Activated naive CD4-positive, alpha-beta T cell treated with anti-CD3 and anti-CD28 coated beads, Interleukin-2, amount 10 ng/mL, durations not matched to agents 7 days and 5 days (primary cell): Measurements from ENCODE around the gene ACCSL.

Source experiments
- CTCF ChIA-PET: fragments of 350-600 bp; sonication (Branson Sonifier 250); formaldehyde crosslinking; loops from one replicate; lab custom pipeline; 2021; ENCODE audit warnings: antibody characterized with exemption; lab: Charles Lee
- DNase-seq: peaks from one replicate; pipeline ENCODE4 v3.0.0-alpha.2; 2020
- H3K27ac Mint-ChIP-seq: one replicate; pipeline ENCODE4 v1.8.0; 2021; ENCODE audit warnings: mild to moderate bottlenecking, moderate library complexity, mixed read lengths
- H3K27me3 Mint-ChIP-seq: one replicate; pipeline ENCODE4 v1.8.0; 2021; ENCODE audit warnings: mild to moderate bottlenecking, mixed read lengths
- H3K36me3 Mint-ChIP-seq: one replicate; pipeline ENCODE4 v1.8.0; 2021; ENCODE audit warnings: mixed read lengths
- H3K4me1 Mint-ChIP-seq: one replicate; pipeline ENCODE4 v1.8.0; 2021; ENCODE audit warnings: mixed read lengths
- H3K4me3 Mint-ChIP-seq: one replicate; pipeline ENCODE4 v1.8.0; 2021; ENCODE audit warnings: mild to moderate bottlenecking, moderate library complexity, mixed read lengths
- H3K9me3 Mint-ChIP-seq: one replicate; pipeline ENCODE4 v1.8.0; 2021; ENCODE audit warnings: mixed read lengths

ACCSL gene

DNA sequence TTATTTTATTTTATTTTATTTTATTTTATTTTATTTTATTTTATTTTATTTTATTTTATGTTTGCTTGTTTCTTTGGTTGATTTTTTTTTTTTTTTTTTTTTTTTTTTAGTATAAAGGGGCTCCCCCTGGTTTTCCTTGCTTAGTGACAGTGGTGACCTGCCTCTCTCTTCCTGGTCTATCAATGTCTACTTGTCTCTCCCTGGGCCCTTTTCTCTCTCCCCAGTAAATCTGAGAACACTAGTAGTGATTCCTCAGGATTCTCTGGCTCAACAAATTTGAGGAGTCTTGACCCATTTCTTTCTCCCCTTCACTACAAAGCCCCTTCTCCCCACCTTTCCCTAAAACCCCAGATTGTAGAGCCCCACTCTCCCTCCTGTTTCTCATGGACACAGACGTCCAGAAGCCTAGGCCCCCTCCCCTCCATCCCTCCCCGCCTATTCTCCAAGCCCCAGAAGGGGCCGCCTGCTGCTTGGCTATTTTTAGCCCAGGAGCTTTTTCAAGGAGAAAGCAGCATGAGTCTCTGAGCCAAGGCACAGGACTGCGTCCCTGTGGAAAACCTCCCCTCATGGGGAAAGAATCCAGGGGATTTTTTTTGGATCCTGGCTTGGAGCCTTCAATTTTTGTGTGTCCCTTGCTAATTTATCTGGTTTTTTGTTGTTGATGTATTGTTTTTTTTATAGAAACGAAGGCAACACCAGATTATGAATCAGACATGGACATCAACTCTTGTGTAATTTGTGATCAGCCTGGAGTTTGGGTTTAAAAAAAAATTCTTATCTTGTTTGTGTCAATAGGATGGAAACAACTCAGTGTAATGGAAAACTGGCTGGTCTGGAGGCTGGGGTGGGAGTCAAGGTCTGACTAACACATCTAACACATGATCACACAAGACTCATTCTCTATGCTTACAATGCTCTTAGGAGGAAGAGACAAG is 17.5 kb upstream of the ACCSL start:
- H3K27ac Mint-ChIP-seq: no peak overlapping the region
- DNase-seq: no peak
- peaks cover 21% of the 10 kb centered on the region for H3K27me3 Mint-ChIP-seq
- no peak overlapping the region for H3K4me3 Mint-ChIP-seq
- no peaks in the 10 kb centered on the region for H3K36me3 Mint-ChIP-seq
- H3K9me3 Mint-ChIP-seq: no peaks in the 10 kb centered on the region
- CTCF ChIA-PET: no interaction called here
- no peaks in the 10 kb centered on the region for H3K4me1 Mint-ChIP-seq

DNA sequence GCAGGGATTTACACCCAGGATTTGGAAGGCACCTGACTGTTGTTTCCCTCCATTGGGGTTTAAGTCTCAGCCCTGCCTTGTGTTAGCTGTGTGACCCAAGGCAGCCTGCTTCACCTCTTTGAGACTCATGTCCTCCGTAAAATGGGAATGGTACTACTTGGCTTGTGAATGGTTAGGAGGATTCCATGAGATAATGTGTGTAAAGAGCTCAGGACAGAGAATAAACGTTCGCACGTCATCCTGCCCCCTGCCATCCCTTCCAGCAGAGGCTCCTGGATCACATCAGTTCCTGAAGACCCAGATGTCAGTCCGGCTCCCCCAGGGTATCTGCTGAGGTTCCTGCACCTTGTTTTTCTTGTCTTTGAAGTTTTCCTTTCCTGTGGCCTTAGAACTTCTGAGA is 16.8 kb upstream of the ACCSL start:
- no peak overlapping the region for H3K27ac Mint-ChIP-seq
- no peak for DNase-seq
- H3K4me1 Mint-ChIP-seq: no peaks in the 10 kb centered on the region
- H3K27me3 Mint-ChIP-seq: peaks cover 21% of the 10 kb centered on the region
- CTCF ChIA-PET: no interaction called here
- H3K36me3 Mint-ChIP-seq: no peaks in the 10 kb centered on the region
- H3K9me3 Mint-ChIP-seq: no peaks in the 10 kb centered on the region
- H3K4me3 Mint-ChIP-seq: no peak overlapping the region

DNA sequence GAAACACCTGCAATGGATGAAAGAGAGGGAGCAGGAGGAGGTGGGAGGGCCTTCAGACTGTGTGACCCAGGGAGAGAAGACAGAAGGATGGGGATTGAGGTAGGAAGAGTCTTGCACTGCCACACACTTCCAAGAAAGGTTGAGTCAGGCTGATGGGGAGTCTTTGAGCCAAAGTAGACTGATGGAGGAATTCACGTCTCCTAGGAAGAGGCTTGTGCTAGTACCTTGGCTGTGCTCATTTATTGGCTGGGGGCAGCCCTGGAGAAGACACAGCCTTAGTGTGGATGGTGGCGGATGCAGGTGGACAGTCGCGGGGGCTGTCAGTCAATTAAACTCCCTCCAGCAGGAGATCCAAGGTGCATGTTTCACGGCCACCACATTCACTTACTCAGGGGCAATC is 16.2 kb upstream of the ACCSL start:
- CTCF ChIA-PET: no interaction called here
- Mint-ChIP-seq H3K27me3 (peaks cover 21% of the 10 kb centered on the region), H3K4me1 (no peaks in the 10 kb centered on the region), H3K27ac (no peak overlapping the region), H3K4me3 (no peak overlapping the region), H3K9me3 (no peaks in the 10 kb centered on the region), H3K36me3 (no peaks in the 10 kb centered on the region)
- DNase-seq: no peak

DNA sequence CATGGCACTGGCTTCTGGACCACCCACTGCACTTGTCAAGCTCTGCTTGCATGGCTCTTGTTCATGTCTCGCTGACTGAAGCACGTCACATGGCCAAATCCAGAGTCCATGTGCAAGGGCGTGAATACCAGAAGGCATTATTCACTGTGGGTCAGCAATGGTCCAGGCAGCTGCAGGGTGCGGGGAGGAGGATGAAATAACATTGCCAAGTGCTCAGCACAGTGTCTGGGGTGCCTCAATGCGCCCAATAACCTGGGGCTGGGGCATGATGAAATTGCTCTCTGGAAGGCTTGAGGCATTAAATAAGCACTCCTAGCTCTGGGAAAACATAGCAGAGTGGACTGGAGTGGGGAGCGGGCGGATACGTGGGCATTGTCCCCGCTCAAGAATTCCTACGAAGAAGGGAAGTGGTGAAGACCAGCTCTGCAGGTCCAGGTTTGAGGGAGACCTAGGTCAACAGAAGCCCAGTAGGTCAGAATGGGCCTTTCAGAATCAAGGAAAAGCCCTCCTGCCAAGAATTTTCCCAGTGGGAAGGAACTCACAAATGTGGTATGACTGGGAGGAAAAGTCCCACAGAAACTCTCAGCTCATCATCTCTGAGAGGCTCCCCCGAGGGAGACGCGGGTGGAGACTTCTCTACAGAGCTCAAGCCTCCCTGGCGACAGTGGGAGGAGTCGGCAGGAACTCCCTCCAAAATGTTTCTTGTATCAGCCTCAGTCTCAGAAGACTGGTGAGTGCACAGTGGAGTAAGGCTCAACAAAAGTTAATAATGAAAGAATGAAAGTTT is 15.3 kb upstream of the ACCSL start:
- no peak for DNase-seq
- Mint-ChIP-seq H3K9me3 (no peaks in the 10 kb centered on the region), H3K27ac (no peak overlapping the region), H3K27me3 (peaks cover 21% of the 10 kb centered on the region), H3K4me3 (no peak overlapping the region), H3K36me3 (no peaks in the 10 kb centered on the region), H3K4me1 (no peaks in the 10 kb centered on the region)
- CTCF ChIA-PET: no interaction called here

DNA sequence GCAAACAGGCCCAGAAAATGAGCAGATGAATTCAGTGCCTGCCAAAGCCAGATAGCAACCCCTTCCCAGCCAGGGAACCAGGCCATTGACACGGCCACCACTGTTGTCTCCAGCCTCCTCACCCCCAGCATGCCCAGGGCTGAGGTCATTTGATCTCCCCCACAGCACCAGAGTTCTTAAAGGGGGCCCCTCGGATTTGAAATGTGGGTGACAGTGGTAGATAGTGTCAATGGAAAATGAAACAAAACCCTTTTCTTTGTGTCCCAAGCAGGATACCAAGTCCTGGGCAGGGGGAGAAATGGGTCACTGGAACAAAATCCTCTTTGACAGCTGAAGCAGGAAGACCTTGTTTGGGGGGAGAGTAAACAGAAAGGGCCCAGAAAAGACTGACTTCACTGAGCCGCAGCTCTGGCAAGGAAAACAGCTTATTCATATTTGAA is 14.3 kb upstream of the ACCSL start:
- Mint-ChIP-seq H3K4me3 (no peak overlapping the region), H3K27ac (no peak overlapping the region), H3K4me1 (no peaks in the 10 kb centered on the region), H3K36me3 (no peaks in the 10 kb centered on the region), H3K9me3 (no peaks in the 10 kb centered on the region), H3K27me3 (peaks cover 21% of the 10 kb centered on the region)
- CTCF ChIA-PET: no interaction called here
- DNase-seq: no peak

DNA sequence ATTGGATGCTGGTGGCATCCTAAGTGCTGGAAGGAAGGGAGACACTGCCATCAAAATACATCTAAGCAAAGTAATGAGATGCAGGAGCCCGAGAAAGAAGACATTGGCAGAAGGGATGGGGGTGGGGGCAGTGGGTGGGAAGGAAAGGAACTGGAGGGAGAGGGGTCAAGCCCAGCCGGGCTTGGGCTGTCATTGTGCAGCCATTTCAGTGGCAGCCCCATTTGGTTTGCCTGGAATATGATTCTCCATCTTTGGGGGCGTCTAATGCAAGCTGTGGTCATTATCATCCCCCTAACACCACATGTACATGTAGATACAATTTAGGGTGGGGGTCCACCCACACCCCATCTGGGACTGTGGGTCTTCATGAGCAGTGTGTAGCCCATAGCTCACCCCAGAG is 13.9 kb upstream of the ACCSL start:
- CTCF ChIA-PET: no interaction called here
- Mint-ChIP-seq H3K9me3 (no peaks in the 10 kb centered on the region), H3K27me3 (peaks cover 20% of the 10 kb centered on the region), H3K36me3 (no peaks in the 10 kb centered on the region), H3K4me1 (no peaks in the 10 kb centered on the region), H3K27ac (no peak overlapping the region), H3K4me3 (no peak overlapping the region)
- no peak for DNase-seq

DNA sequence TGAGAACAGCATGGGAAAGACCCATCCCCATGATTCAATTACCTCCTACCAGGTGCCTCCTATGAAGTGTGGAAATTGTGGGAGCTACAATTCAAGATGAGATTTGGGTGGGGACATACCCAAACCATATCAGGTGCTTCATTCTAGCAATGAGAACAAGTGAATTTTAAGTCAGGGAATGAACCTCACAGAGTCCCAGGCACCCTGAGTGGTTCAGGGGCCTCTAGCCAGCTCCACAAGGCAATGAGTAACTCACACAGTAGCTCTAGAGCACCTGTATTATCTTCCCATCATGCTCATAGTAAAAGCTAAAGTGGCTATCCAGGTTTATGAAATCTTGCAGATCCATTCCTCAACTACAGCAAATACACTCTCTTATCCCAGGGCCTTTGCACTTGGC is 13.1 kb upstream of the ACCSL start:
- peaks cover 13% of the 10 kb centered on the region for H3K27me3 Mint-ChIP-seq
- no peak overlapping the region for H3K4me3 Mint-ChIP-seq
- no peaks in the 10 kb centered on the region for H3K4me1 Mint-ChIP-seq
- CTCF ChIA-PET: no interaction called here
- no peak for DNase-seq
- H3K27ac Mint-ChIP-seq: no peak overlapping the region
- no peaks in the 10 kb centered on the region for H3K9me3 Mint-ChIP-seq
- no peaks in the 10 kb centered on the region for H3K36me3 Mint-ChIP-seq

DNA sequence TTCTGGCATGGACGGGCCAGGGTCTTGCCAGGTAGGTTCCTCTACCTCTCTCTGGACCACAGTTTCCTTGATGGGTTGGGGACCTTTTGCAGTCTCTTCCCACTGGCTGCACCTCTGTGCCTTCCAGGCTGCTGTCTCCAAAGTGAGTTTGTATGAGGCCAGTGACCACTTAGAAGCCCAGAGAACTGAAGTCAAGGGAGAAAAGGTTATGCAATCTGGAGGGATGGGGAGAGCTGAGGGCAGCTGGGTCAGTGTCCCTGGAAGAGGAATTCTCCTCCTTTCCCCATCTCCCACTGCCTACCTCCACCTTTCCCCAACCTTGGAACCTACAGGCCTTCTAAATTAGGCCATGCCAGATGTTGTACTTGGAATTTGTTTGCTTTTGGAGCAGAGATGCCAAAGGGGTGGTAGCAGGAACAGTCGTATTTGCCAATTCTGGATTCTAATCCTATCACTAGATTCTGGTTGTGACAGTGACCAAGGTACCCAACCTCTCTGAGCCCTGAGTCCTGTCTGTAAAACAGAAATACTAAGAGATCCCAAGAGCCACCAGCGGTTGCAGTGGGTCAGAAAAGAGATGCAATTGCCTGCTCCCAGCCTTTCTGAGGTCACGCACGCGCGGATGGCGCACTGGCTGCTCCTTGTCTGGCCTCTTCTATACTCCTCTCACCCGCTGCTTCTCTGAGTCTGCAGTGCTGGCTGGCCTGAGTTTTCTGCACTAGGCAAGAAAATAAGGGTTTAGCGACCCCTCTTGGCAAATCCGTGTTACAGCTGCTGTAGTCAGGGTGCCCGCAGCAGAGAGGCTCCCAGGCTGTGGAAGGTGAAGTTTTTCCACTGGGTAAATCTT is 10.7 kb upstream of the ACCSL start:
- peak; percentile 55 for DNase-seq
- Mint-ChIP-seq H3K4me3 (no peak overlapping the region), H3K27ac (no peak overlapping the region), H3K27me3 (peaks cover 3% of the 10 kb centered on the region), H3K4me1 (no peaks in the 10 kb centered on the region), H3K36me3 (no peaks in the 10 kb centered on the region), H3K9me3 (no peaks in the 10 kb centered on the region)
- CTCF ChIA-PET: interaction anchor here (0.9 to 1.8 kb wide), 2 partner anchors 148 to 186 kb away, joined by 3 to 8 read pairs; no protein-coding TSS in a partner anchor

DNA sequence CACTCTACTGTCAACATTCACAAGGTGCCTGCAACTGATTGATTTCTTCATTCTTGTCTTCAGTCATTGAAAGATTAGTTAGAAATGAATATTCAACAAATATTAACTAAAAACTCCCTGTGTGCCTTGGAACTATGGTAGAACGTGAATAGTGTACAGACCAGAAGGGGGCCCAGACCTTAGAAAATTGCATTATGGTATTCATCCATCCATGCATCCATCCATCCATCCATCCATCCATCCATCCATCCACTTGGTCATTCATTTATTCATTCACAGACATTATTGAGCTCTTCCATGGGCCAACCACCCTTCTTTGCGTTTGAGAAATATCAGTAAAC is 10.2 kb upstream of the ACCSL start:
- Mint-ChIP-seq H3K27me3 (no peaks in the 10 kb centered on the region), H3K9me3 (no peaks in the 10 kb centered on the region), H3K4me1 (no peaks in the 10 kb centered on the region), H3K4me3 (no peak overlapping the region), H3K27ac (no peak overlapping the region), H3K36me3 (no peaks in the 10 kb centered on the region)
- DNase-seq: no peak
- CTCF ChIA-PET: interaction anchor here (0.9 to 1.8 kb wide), 3 partner anchors 81 to 187 kb away, joined by 3 to 8 read pairs (median 3); no protein-coding TSS in a partner anchor

DNA sequence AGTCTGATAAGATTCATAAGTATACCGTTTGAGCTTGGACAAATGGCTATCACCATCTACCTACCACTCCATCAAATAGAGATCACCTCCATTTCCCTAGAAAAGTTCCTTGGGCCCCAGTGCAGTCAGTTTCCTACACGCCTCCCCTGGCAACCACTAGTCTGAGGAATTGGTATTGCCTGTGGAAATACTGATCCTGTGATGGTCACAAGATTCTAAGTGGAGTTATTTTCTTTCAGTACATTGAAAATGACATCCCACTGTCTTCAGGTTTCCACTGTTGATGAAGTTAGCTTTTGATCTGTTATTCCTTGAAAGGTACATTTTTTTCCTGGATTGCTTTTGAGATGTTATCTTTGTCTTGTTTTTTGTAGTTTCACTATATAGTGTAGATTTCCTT is 4.6 kb upstream of the ACCSL start:
- Mint-ChIP-seq H3K36me3 (no peaks in the 10 kb centered on the region), H3K27me3 (peaks cover 10% of the 10 kb centered on the region), H3K4me3 (no peak overlapping the region), H3K27ac (no peak overlapping the region), H3K4me1 (no peaks in the 10 kb centered on the region), H3K9me3 (no peaks in the 10 kb centered on the region)
- CTCF ChIA-PET: interaction anchor here (0.5 to 1.2 kb wide), 2 partner anchors 153 to 1229 kb away, joined by 3 read pairs; no protein-coding TSS in a partner anchor
- DNase-seq: no peak

DNA sequence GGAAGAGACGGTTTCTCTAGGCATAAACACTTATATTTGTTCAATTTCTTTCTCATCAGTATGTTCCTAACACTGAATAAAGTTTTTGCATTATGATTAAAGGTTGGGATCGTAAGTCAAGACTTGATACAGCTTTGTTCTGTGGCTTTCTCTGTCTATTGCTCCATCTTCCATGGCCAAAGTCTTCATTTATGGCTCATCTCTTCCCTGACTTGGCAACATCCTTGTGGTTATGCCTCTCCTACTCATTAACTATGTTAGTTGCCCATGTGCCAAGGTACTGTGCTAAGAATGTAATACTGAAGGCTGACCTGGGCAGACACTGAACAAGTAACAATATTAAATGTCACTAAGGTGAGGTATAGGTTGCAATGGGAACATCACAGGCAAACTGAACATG is 1.6 kb upstream of the ACCSL start:
- Mint-ChIP-seq H3K27me3 (peaks cover 10% of the 10 kb centered on the region), H3K36me3 (no peaks in the 10 kb centered on the region), H3K4me3 (no peak overlapping the region), H3K9me3 (no peaks in the 10 kb centered on the region), H3K4me1 (no peaks in the 10 kb centered on the region), H3K27ac (no peak overlapping the region)
- DNase-seq: no peak
- CTCF ChIA-PET: no interaction called here

DNA sequence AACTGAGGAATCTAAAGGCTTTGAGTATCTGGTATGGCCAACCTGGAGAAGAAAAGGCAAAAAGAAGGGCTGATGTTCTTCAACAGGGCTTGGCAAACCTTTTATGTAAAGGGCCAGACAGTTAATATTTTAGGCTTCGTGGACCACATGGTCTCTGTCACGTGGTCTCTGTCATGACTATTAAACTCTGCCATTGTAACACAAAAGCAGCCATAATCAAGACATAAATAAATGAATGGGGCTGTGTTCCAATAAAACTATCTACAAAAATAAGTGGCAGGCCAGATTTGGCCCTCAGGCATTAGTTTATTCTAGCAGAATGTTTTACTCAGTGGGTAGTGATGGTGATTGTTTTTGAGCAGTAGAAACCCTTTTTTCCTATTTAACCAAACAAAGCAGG is 483 bp upstream of the ACCSL start:
- Mint-ChIP-seq H3K36me3 (no peaks in the 10 kb centered on the region), H3K4me3 (no peak overlapping the region), H3K4me1 (no peaks in the 10 kb centered on the region), H3K9me3 (no peaks in the 10 kb centered on the region), H3K27me3 (peaks cover 10% of the 10 kb centered on the region), H3K27ac (no peak overlapping the region)
- DNase-seq: no peak
- CTCF ChIA-PET: no interaction called here

DNA sequence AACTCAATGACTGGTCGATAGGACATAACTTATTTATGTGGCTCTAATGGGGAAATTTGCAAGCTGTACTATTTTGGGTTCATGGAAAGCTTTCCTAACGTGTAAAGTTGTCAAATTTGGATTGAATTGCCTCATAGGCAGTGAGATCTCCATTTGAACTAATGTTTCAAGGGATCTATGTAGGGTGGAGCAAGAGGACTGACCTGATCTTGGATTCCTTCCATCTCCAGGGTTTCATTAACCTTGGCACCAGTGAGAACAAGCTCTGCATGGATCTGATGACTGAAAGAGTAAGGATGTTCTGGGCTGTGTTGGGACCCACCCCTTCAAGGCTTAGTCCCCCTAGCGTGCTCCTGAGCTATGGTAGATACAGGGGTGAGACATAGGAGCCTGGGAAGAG is 2.1 kb downstream of the ACCSL start:
- DNase-seq: no peak
- no peaks in the 10 kb centered on the region for H3K9me3 Mint-ChIP-seq
- peaks cover 8% of the 10 kb centered on the region for H3K27me3 Mint-ChIP-seq
- H3K4me3 Mint-ChIP-seq: no peak overlapping the region
- CTCF ChIA-PET: no interaction called here
- no peak overlapping the region for H3K27ac Mint-ChIP-seq
- no peaks in the 10 kb centered on the region for H3K36me3 Mint-ChIP-seq
- H3K4me1 Mint-ChIP-seq: no peaks in the 10 kb centered on the region

DNA sequence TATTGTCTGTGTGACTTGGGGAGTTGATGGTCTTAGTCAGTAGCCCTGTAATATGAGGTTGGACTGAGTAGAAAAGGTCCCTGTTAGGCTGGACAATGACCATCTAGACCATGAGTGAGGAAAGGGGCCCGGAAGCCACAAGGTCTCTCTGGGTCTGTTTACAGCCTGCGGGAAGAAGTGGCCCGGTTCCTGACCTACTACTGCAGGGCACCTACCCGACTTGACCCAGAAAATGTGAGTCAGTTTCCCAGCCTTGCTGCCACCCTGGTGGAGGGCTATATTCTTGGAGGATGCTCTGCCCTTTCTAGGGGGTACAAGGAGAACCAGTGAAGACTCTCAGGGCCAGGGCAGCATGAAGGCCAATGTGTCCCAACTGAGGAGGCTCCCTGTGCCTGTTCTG is 3.4 kb downstream of the ACCSL start:
- no peak for DNase-seq
- no peaks in the 10 kb centered on the region for H3K36me3 Mint-ChIP-seq
- H3K9me3 Mint-ChIP-seq: no peaks in the 10 kb centered on the region
- H3K4me1 Mint-ChIP-seq: no peaks in the 10 kb centered on the region
- CTCF ChIA-PET: no interaction called here
- H3K27me3 Mint-ChIP-seq: peaks cover 8% of the 10 kb centered on the region
- H3K4me3 Mint-ChIP-seq: no peak overlapping the region
- H3K27ac Mint-ChIP-seq: no peak overlapping the region
